HG02973 (cell line): ENCODE results near the gene ZC2HC1C.

Experiments used
- ATAC-seq: cut with Tn5 transposase; IDR thresholded peaks from one replicate; pipeline ENCODE4 v1.9.1; 2021; ENCODE audit warnings: moderate library complexity; ENCODE audit not compliant: unreplicated experiment

Gene ZC2HC1C

DNA sequence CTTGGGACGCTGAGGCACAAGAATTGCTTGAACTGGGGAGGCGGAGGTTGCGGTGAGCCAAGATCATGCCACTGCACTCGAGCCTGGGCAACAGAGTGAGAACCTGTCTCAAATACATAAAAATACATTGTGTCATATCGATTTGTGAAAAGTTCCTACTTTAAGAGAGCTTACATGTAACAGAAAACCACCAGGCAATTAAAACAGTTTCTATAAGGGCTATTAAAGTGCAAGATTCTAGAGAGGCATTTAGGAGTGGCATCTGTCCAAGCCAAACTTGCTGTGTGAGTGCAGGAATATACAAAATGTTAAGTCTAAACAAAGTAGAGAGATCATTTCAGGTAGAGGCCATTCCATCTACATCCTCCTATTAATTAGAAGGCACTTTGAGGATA lies 59.2 kb downstream of the ZC2HC1C start:
- no peak for ATAC-seq
